Myocyte (in vitro differentiated cells): ENCODE measurements around the gene CCDC188. TPM values are rescaled to one million over a fixed set of nuclear protein-coding genes. Genes with fewer than 3 reads are reported as not detected.

Source experiments
- DNase-seq: peaks from one replicate; pipeline ENCODE4 v3.0.0-alpha.2; 2012; ENCODE audit warnings: low read depth
- total RNA-seq: library from RNA; depleted of rRNA; stranded (reverse); fragments of >200 nt; gene quantifications from 2 replicates; pipeline ENCODE4 v1.2.3, GENCODE V29; 2014

The CCDC188 gene
- total RNA-seq, 1 donor from 2014 or later, result 0.40 TPM

DNA sequence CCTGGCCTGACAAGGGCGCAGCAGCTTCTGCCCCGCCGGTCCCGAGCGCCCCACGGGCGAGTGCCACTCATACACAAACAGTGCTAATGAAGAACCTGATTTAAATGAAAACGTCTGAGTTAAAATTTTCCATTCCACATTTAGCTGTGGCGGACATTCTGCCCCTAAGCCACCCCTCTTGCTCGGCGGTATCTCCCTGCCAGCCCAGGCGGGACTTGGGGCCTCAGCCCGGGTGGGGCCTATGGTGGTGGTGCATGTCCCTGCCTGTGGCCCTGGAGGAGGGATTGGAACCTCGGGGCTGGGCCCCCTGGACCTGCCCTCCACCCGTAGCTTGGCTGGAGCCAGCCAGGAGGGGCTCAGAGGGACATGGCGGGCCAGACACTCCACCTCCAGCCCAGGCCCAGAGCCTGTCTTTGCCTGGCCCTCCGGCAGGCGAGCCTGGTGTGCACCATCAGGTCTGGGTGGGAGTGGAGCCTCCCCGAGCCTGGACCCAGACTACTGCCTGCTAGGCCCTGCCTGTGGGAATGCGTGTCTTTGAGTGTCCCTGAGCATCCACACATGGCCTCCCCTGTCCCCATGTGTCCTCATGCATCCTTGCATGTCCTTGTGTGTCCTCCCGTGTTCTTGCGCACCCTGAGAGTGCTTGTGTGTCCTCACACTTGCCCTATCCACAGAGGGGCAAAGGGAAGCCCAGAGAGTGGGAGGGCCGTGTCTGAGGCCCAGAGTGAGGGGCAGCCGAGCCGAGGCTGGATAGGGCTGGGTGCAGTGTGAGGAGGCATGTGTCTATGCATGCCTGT is 14.9 kb downstream of the CCDC188 start:
- DNase-seq, result no peak

DNA sequence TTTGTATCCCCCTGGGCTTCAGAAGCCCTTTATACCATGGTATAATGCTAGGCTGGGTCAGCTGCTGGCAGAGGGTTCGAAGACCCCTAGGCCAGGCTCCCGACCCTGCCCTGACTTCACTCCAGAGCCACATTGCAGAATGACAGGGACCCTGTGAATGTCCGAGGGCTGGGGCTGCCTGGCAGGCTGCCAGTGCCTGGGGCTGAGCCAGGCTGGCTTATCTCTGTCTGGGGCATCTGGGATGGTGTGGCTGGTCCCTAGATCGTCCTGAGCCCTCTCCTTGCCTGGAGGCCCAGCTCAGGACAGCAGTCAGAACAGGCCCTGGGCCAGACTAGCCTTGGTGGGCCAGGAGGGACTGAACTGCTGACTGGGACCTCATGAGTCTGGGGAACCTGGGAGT is 15.6 kb downstream of the CCDC188 start:
- DNase-seq, result no peak

DNA sequence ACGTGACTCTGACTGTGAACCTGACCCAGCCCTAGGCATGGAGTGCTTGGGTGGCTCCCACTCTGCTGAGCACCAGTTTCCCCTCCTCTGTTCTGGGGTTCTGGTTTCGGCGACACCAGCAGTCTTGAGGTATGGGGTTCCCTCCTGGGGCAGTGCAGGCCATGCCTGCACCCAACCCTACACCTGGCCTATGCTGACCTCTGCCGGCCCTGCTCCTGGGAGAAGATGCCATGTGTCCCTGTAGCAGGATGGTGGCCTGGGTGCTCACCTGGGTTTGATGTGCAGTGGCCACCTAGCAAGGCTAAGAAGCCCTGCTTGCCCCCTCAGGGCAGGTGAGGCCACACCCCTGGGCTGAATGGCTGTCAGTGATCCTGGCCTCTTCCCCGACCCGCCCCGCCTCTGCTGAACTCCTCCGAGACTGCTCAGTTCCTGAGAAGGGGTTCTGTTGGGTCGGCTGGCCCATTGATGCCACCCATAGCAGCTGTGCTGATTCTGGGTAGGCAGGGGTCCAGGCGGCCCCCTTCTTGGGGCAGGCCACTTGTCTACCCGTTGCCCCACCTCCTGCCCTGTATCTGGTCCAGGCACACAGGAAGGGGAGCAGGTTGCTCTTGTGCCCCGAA is 16.8 kb downstream of the CCDC188 start:
- DNase-seq, result no peak

DNA sequence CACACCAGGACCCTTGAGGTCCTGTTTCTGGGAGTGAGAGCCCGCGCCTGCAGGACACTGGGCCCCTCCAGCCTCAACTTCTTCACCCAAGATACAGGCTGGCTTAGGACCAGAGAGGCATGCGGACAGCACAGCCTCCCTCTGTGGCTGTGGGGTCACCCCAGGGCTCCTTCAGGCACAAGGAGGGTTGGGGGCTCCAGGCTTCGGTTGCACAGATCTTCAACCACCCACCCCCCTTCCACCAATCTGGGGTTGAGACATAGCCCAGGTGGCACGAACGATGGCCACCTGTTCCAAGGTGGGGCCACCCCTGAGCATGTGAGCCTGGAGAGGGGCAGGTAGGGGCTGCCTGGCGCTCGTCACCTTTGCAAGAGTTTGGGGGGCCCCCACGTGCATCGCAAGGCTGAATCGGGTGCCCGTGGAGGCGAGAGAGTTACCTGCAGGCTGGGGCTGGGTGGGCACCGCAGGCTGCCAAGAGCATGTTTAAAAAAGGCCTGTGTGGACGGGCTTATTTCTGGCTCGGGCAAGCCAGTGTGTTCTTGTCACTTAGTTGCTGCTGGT is 18.1 kb downstream of the CCDC188 start:
- DNase-seq, result no peak

DNA sequence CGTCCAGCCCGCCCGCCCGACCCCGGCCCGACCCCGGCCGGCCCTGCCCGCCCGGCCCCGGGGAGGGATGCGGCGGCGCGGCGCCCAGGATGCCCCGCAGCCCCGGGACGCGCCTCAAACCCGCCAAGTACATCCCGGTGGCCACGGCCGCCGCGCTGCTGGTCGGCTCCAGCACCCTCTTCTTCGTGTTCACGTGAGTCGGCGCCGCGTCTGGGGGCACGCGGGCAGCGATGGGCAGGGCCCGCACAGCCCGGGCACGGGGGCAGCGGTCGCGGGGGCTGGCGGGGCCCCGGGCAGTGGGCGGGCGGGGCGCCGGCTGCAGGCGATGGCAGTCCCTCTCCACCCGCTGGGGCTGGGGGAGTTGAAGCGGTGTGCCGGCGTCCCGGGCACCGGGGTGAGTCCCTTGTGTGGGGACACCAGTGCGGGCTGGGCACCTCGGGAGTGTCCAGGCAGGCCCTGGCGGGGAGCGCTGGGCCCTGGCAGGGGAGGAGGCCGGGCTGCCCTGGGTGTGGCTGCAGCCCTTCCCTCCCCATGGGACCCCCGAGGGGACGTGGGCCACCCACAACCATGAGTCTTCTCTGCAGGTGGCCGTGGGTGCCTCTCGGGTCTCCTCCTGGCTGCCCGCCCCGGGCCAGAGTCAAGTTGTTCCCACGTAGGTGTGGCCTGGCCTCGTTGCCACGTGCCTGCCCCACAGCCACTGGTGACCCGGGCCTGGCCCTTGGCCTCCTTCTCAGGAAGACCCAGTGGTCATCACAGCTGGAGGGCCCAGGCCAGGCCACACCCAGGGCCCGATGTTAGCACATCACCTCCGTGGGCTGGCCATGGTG is 18.8 kb downstream of the CCDC188 start:
- DNase-seq, result no peak

DNA sequence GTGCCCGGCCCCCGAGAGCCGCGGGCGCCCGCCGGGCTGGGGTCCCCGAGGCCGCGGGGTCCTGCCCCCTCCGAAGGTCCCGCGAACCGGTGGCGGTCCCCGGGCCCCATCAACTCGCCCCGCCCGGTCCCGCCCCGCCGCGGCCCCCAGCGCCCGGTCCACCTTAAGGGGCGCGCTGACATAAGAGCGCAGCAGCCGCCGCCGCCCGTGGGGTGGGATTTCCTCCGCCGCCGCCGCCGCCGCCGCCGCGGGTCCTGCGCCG is 19.3 kb downstream of the CCDC188 start, which contains the start of gene ZDHHC8:
Gene ZDHHC8 (plus strand): TSS at position 208 of the 262 bp plus-strand sequence. CDS start 144 bp downstream, outside the sequence.
- DNase-seq, result peak; percentile 26

DNA sequence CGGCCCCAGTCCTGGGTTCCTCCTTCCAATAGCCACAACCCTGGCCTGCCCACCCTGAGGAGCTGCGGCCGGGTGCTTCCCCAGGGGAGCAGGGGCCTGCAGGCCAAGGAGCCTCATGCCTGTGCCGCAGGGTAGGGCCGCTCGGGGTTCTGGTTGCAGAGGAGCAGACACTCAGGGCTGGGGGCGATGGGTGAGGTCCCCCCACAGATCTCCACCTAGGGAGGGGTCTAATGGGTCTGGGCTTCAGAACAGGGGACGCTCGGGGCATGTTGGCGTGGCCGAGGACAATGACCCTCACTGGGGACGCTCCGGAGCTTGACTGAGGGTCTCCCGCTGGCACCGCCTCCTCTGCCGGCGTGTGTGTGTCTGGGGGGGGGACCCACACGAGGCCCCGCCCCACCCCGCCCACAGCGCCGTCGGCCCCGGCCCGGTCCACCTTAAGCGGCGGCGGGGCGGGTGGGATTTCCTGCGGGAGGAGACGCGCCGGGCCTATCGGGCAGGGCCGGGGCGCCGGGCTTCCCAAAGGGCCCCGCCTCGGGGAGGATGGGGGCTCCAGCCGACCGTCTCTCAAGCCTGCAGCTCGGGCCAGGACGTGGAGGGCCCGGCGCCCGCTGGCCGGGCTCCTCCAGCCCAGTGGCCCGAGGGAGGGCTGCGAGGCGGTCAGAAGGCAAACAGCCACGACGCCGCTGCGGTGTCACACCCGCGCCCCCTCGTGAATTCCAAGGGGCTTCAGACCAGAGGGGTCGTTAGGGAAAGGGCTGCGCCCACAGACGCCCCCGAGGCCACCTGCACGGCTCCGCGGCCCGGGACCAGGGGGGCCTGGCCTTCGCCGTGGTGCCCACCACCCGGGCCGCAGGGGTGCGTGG is 19.9 kb downstream of the CCDC188 start:
- DNase-seq, result peak; percentile 82

DNA sequence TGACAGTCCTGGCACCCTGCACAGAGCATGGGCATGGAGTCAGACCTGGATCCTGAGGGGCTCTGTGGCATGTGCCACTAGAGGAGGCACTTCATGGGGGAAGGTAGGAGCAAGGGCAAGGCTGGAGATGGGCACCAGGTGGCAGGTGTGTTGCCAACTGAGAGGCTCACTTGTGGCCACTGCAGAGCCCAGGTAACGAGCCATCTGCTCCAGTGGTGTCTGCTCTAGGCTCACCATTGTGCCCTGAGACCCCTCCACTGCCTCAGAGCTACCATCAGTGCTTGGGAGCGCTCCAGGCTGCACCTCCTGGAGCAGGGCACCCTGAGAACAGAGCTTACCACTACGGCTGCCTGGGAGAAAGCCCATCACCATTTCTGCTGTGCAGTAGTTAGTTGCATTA is 20.5 kb downstream of the CCDC188 start:
- DNase-seq, result no peak

DNA sequence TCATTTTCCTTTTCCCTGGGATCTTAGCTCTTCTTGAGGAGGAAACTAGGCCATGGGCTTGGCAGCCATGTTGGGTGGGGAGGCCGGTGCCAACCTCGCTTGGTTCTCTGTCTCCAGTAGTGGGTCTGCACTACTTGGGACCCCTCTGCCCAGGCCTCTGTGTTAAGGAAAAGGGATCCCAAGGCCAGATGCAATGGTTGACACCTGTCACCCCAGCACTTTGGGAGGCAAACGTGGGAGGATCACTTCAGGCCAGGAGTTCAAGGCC is 21.2 kb downstream of the CCDC188 start:
- DNase-seq, result no peak

DNA sequence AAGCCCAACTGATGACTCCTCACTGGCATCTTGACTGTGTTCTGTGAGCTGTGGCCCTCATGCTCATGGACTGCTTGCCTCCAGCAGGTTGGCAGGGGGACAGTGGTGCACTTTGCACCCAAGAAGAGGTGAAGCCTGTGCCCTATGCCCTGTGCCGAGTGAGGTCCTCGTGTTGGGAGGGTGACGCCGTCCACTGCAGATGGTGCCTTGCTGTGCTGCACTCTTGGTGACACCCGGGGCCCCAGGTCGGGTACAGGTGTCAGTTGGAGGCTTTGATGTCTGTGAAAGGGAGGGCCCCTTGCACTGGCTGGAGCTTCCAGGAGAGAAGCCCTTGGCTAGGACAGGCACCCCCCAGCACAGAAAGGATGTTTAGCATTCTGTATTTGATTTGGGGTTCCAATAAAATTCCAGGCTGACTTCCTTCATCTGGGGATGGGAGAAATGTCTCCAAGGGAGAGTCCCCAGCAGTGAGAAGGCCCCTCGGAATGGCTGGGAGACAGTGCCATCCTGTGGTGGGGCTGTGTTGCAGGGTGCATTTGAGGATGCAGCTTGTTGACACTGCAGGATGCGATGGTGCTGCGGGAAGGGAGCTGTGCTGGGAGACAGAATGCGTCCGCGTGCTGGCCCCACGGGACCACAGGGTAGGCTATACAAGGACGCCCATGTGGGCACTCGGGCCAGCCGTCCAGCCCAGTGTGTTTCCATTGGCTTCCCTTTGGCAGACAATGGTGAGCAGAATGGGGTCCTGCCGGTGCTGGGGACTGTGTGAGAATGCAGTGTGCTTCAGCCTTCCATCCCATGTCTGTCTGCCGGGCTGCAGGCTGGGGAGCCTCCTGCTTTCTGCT is 21.7 kb downstream of the CCDC188 start:
- peak; percentile 59 for DNase-seq

DNA sequence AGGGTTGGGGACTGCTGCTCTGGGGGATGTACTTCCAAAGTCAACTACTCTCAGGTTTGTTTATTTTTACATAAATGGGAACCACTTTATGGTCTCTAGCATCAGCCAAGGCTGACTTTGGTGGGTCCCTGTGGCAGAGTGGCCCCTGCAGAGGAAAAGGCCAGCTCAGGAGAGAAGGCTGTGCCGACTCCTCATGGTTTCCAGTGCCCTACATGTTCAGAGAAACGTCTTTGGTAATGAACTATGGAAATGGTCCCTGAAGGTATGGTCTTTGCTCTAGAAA is 22.3 kb downstream of the CCDC188 start:
- no peak for DNase-seq

DNA sequence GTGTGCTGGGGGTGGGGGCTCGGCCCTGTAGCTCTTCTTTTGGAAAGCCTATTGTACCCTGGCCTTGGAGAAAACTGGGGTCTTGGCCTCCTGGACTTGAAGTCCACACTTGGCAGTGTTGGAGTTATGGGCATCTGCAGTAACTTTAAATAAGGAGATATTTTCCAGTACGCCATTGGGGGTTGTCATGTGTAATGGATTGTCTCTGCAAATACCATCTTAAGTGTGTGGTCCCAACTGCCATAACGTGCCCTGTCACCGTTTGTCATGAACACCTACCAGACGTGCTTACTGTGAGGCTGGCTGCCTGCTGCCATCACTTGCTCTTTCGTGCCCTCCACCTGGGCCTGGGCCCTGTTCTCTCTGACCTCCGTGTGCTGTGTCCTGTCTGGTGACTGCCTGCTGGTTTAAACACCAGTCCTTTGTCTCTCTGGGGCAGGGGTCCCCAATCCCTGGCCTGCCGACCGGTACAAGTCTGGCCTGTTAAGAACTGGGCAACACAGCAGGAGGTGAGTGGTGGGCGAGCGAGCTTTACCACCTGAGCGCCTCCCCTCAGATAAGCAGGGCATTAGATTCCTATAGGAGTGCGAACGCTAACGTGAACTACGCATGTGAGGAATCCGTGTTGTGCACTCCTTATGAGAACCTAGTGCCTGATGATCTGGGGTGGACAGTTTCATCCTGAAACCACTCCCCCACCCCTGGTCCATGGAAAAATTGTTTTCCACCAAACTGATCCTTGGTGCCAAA is 22.8 kb downstream of the CCDC188 start:
- DNase-seq, result no peak

DNA sequence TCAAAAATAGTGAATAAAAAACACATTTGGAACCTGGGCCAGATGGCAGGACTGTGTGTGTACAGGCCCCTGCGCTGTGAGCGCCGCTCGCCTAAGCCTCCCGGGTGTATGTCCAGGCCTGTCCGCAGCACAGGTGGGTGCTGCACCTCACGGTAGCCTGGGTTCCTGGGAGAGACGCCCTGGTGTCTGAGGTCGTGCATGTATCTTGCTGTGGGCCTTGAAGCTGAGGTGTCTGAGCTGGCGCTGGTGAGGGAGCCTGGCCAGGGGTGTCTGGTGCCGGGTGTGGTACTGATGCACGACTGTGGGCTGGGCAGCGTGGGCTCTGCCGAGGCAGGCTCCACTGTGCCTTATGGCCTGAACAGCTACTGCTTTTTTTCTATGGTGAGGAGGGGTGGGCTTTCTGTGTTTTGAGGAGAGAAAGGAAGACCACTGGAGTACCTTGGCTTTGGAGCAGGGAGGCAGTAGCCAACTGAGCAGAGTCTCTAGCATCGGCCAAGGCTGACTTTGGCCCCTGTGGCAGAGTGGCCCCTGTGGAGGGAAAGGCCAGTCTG is 23.5 kb downstream of the CCDC188 start:
- no peak for DNase-seq

DNA sequence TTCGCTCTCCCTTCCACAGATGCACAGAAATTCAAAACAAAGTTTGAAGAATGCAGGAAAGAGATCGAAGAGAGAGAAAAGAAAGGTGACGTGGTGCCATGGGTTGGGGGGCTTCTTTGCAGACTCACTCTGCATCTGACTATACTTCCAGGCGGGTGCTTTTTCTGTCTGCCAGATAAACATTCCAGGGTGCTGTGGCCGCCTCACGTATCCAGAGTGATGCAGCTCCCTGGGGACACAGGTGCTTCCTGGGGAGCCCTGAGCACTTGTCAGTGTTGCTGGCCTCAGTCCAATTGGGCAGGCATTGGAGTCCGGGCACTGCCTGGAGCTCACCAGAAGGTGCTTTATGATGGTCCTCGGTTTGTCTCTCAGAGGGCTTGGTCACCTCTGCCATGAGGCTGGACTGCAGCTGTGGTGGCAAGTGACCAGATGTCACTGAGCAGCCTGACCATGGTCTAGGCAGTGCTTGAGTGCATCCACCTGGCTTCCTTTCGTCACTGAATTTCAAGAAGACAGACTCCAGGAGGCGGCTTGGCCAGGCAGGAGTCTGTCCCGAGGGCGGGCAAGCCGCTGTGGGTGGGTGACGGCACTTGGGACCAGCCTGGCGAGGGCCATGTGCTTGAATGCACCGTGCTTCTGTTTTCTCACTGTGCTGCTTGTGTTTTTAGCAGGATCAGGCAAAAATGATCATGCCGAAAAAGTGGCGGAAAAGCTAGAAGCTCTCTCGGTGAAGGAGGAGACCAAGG is 24.4 kb downstream of the CCDC188 start:
- no peak for DNase-seq

DNA sequence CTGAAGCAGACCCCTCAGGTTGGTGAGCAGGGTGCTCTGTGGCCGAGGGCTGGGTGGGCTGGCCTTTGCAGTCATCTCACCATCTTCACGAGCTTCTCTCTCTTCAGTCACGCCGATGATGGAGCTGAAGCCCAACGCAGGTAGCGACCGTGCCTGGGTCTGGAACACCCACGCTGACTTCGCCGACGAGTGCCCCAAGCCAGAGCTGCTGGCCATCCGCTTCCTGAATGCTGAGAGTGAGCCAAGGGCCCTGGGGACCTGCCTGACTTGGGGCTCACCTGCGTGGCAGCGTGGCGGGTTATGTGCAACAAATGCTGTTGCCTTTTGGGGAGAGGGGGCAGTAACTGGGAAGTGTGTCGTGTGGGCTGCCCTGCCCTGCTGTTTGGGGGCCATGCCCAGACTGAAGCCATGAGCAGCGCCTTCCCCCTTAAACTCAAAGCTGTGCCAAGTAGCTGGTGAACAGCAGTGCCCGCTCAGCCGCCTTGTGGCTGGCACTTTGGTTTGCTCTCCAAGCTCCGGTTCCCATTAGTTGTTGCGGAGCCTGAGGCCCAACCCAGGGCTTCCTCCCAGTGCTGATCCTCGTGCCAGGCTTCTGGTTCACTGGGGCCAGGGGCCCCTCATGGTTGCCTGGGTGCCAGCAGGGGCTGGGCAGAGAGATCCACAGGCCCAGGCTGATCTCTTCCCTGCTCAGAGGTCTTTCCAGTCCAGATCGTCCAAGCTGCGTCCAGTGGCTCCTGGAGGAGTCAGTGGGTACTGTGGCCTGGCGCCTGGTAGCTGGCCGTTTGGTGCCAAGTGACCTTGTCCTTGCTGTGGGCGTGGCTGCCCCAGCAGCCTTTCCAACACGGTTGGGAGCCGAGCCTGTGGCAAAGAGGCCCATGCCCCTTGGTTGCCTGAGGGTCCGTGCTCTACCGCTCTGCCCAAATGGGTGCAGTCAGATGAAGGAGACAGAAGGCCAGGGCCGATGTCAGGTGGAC is 25.4 kb downstream of the CCDC188 start:
- DNase-seq, result no peak

DNA sequence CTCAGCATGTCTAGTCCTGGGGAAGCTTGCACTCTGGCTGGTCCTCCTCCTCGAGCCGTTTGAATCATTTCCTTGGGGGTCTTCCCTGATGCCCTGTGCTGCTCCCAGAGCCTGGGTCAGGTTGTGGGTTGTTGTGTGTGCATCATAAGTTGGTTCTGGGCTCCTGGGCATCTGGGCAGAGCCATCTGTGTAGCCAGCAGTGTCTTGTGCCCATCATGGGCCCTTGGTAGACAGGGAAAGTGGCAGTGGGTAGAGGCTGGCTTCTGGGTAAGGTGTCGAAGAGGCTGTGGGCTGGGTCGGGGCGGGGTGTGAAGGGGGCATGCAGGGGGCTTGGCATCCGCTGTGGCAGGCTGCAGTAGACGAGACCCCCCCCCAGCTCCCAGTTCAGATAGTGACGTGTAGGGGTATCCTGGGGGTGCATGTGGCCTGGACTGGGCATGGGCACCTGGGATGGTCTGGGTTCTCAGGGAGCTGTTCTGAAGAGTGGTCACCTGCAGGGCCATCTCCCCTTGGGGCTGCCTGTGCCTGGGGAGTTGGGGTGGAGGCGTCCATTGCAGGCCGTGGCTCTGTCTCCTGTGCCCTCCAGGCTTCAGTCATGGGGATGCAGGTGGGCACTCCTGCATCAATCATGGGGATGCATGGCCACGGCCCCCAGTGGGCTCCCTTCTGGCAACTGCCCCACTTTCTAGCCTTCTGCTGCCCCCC is 26.6 kb downstream of the CCDC188 start:
- no peak for DNase-seq
